Vagina (tissue), 2 donors: ENCODE measurements around the gene NUP93.

Experiments used
- POLR2AphosphoS5 ChIP-seq, 2 donors: sonication (generic); formaldehyde crosslinking; IDR thresholded peaks; one replicate each; pipeline ENCODE4 v1.9.0; 2017; ENCODE audit warnings: antibody characterized with exemption in 2 of 2, mild to moderate bottlenecking in 2 of 2, low read depth in 1 of 2; ENCODE audit not compliant: insufficient read depth in 1 of 2
- TF ChIP-seq, protein P1 (sequence below), 3 experiments: fragments of 450-650 bp in 2 of 3; fragments of 200-600 bp in 1 of 3; sonication (generic) in 1 of 3; IDR thresholded peaks; one replicate each; pipeline ENCODE4 v1.5.1; 2017 to 2019; ENCODE audit warnings: antibody characterized with exemption in 3 of 3, mild to moderate bottlenecking in 2 of 3, moderate library complexity in 2 of 3

DNA sequence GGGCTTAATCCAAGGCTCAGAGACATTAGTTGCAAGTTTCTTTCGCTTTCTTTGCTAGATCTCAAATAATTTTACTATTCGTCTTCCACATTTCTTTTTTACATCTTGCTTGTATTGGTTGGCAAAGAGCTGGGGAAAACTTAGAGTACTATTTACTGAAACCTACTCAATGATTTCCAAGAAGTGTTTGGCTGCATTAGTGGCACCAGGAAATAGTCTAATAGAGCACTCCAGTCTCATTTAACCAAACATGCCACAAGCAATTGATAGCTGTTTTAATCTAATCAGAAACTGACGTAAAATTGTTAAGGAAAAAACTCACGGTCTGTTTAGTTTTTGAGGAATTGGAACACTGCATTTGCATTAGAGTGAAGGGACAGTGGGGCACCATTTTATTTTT is 29.0 kb downstream of the NUP93 start:
- TF ChIP-seq, protein P1, sequence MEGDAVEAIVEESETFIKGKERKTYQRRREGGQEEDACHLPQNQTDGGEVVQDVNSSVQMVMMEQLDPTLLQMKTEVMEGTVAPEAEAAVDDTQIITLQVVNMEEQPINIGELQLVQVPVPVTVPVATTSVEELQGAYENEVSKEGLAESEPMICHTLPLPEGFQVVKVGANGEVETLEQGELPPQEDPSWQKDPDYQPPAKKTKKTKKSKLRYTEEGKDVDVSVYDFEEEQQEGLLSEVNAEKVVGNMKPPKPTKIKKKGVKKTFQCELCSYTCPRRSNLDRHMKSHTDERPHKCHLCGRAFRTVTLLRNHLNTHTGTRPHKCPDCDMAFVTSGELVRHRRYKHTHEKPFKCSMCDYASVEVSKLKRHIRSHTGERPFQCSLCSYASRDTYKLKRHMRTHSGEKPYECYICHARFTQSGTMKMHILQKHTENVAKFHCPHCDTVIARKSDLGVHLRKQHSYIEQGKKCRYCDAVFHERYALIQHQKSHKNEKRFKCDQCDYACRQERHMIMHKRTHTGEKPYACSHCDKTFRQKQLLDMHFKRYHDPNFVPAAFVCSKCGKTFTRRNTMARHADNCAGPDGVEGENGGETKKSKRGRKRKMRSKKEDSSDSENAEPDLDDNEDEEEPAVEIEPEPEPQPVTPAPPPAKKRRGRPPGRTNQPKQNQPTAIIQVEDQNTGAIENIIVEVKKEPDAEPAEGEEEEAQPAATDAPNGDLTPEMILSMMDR (IDR thresholded peaks at IDR 0.05), result no peak
- TF ChIP-seq POLR2AphosphoS5 (IDR thresholded peaks at IDR 0.05; ENCODE audit: insufficient read depth in 1 of 2, low read depth in 1 of 2), result no peak
